Prostate gland (tissue), 2 donors: ENCODE data around the gene VRK1.

Experiments used
- POLR2A ChIP-seq: fragments of 450-650 bp; IDR thresholded peaks from one replicate; pipeline ENCODE4 v1.6.1; 2016; ENCODE audit warnings: antibody characterized with exemption, mild to moderate bottlenecking
- POLR2AphosphoS5 ChIP-seq: sonication (generic); formaldehyde crosslinking; IDR thresholded peaks from one replicate; pipeline ENCODE4 v1.6.1; 2017; ENCODE audit warnings: antibody characterized with exemption
- TF ChIP-seq, protein P1 (sequence below), 4 experiments: fragments of 200-600 bp in 2 of 4; fragments of 450-650 bp in 2 of 4; sonication (generic) in 2 of 4; IDR thresholded peaks; 1 replicate in 3 of 4; 2 replicates in 1 of 4; pipeline ENCODE4 v1.5.1; 2016 to 2019; ENCODE audit warnings: antibody characterized with exemption in 4 of 4, mild to moderate bottlenecking in 2 of 4, moderate library complexity in 2 of 4

DNA sequence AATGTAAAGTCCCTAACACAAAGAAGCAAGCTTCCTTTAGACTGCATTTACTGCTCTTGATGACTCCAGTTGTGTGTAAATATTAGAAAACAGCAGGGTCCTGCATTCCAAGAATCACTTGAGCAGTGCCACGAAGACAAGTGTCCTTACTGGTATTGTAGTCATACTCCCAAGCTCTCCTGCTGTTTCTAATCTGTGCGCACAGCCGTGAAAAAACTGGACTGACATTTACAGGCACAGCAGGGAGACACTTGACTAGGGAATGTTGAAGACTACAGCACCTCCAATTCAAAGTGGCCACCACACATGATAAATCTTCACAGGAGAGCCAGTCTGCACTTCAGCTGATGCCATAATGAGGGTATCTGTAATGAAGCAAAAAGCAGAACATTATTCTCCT is 91.4 kb downstream of the VRK1 start:
- TF ChIP-seq, protein P1, sequence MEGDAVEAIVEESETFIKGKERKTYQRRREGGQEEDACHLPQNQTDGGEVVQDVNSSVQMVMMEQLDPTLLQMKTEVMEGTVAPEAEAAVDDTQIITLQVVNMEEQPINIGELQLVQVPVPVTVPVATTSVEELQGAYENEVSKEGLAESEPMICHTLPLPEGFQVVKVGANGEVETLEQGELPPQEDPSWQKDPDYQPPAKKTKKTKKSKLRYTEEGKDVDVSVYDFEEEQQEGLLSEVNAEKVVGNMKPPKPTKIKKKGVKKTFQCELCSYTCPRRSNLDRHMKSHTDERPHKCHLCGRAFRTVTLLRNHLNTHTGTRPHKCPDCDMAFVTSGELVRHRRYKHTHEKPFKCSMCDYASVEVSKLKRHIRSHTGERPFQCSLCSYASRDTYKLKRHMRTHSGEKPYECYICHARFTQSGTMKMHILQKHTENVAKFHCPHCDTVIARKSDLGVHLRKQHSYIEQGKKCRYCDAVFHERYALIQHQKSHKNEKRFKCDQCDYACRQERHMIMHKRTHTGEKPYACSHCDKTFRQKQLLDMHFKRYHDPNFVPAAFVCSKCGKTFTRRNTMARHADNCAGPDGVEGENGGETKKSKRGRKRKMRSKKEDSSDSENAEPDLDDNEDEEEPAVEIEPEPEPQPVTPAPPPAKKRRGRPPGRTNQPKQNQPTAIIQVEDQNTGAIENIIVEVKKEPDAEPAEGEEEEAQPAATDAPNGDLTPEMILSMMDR (IDR thresholded peaks at IDR 0.05), result no peak
- TF ChIP-seq POLR2A (no peak), POLR2AphosphoS5 (no peak)
